ENCODE data around the gene MCM7. TPM values are rescaled to one million over a fixed set of nuclear protein-coding genes. Genes with fewer than 3 reads are reported as not detected.
A peak's percentile ranks its signal among the peaks of the same experiment; 100 is the strongest.

Gene MCM7
- polyA plus RNA-seq, 2 donors, result 46.4 to 66.8 TPM

DNA sequence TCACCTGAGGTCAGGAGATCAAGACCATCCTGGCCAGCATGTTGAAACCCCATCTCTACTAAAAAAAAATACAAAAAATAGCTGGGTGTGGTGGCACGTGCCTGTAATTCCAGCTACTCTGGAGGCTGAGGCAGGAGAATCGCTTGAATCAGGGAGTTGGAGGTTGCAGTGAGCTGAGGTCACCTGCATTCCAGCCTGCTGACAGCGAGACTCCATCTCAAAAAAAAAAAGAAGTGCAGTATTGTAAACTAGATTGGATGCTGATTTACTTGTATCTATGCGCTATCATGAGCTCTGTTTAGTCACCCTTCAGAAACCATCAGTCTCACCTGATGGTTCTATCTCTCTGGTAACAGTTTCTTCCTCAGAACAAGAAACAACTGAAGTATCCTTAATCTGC lies 37.8 kb downstream of the MCM7 start:
- Histone ChIP-seq H3K27ac (ENCODE audit: low read depth in 2 of 2, low read length in 1 of 2) (no peak overlapping the region), H3K36me3 (ENCODE audit: control insufficient read depth in 2 of 2, insufficient read depth in 2 of 2, low read length in 1 of 2) (peaks cover 9 to 12% of the 10 kb centered on the region in 2 donors), H3K27me3 (ENCODE audit: control insufficient read depth in 1 of 2, insufficient read depth in 2 of 2, low read length in 2 of 2) (no peaks in the 10 kb centered on the region), H3K4me3 (ENCODE audit: low read depth in 1 of 2, low read length in 2 of 2) (no peak overlapping the region), H3K4me1 (ENCODE audit: control insufficient read depth in 2 of 2, insufficient read depth in 2 of 2, low read length in 1 of 2) (no peaks in the 10 kb centered on the region), H3K9me3 (ENCODE audit: control insufficient read depth in 2 of 2, insufficient read depth in 1 of 2, low read depth in 1 of 2, low read length in 1 of 2) (no peaks in the 10 kb centered on the region)
- 92 to 98% methylated on average over 4 of the region's 4 CpGs for WGBS, 2 donors

GRCh38 chr7:100061518-100062193 lies 39.5 kb downstream of the MCM7 start:
- H3K27ac ChIP-seq (ENCODE audit: low read depth in 2 of 2, low read length in 1 of 2), result no peak overlapping the region
- no peak overlapping the region for H3K4me3 ChIP-seq (ENCODE audit: low read depth in 1 of 2, low read length in 2 of 2)
- no peaks in the 10 kb centered on the region for H3K27me3 ChIP-seq (ENCODE audit: control insufficient read depth in 1 of 2, insufficient read depth in 2 of 2, low read length in 2 of 2)
- H3K36me3 ChIP-seq (ENCODE audit: control insufficient read depth in 2 of 2, insufficient read depth in 2 of 2, low read length in 1 of 2), result peaks cover 16 to 21% of the 10 kb centered on the region in 2 donors
- H3K4me1 ChIP-seq (ENCODE audit: control insufficient read depth in 2 of 2, insufficient read depth in 2 of 2, low read length in 1 of 2), result peaks cover 0 to 2% of the 10 kb centered on the region in 2 donors
- H3K9me3 ChIP-seq (ENCODE audit: control insufficient read depth in 2 of 2, insufficient read depth in 1 of 2, low read depth in 1 of 2, low read length in 1 of 2), result no peaks in the 10 kb centered on the region
- 93 to 94% methylated on average over 11 of the region's 11 CpGs for WGBS, 2 donors

DNA sequence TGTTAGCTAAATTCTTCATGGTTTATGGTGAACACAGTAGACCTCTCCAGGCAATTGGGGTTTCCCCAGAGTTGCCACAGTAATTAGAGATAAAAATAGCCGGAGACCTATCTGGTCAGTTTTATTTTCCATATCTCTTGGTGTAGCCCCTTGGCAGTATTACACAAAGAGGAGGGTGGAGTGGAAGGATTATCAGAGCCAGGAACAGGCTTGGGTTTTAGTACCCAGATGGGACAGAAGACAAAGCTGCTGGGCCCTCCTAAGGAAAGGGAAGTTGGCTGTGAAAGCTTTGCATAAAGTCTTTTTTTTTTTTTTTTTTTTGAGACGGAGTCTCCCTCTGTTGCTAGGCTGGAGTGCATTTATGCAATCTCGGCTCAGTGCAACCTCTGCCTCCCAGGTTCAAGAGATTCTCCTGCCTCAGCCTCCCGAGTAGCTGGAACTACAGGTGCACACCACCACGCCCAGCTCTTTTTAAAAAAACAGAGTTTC lies 41.9 kb downstream of the MCM7 start:
- H3K27me3 ChIP-seq (ENCODE audit: control insufficient read depth in 1 of 2, insufficient read depth in 2 of 2, low read length in 2 of 2), result no peaks in the 10 kb centered on the region
- H3K36me3 ChIP-seq (ENCODE audit: control insufficient read depth in 2 of 2, insufficient read depth in 2 of 2, low read length in 1 of 2), result peaks cover 13 to 17% of the 10 kb centered on the region in 2 donors
- H3K4me3 ChIP-seq (ENCODE audit: low read depth in 1 of 2, low read length in 2 of 2), result no peak overlapping the region
- WGBS, 2 donors, result 90 to 93% methylated on average over 5 of the region's 5 CpGs
- H3K27ac ChIP-seq (ENCODE audit: low read depth in 2 of 2, low read length in 1 of 2), result no peak overlapping the region
- H3K4me1 ChIP-seq (ENCODE audit: control insufficient read depth in 2 of 2, insufficient read depth in 2 of 2, low read length in 1 of 2), result peaks cover 0 to 2% of the 10 kb centered on the region in 2 donors
- H3K9me3 ChIP-seq (ENCODE audit: control insufficient read depth in 2 of 2, insufficient read depth in 1 of 2, low read depth in 1 of 2, low read length in 1 of 2), result no peaks in the 10 kb centered on the region

DNA sequence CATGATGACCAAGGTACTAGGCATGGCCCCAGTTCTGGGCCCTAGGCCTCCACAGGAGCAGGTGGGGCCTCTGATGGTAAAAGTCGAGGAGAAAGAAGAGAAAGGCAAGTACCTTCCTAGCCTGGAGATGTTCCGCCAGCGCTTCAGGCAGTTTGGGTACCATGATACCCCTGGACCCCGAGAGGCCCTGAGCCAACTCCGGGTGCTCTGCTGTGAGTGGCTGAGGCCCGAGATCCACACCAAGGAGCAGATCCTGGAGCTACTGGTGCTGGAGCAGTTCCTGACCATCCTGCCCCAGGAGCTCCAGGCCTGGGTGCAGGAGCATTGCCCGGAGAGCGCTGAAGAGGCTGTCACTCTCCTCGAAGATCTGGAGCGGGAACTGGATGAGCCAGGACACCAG lies 44.2 kb downstream of the MCM7 start:
- 93 to 95% methylated on average over 10 of the region's 10 CpGs for WGBS, 2 donors
- Histone ChIP-seq H3K4me1 (ENCODE audit: control insufficient read depth in 2 of 2, insufficient read depth in 2 of 2, low read length in 1 of 2) (peaks cover 0 to 2% of the 10 kb centered on the region in 2 donors), H3K27ac (ENCODE audit: low read depth in 2 of 2, low read length in 1 of 2) (no peak overlapping the region), H3K36me3 (ENCODE audit: control insufficient read depth in 2 of 2, insufficient read depth in 2 of 2, low read length in 1 of 2) (peaks cover 8 to 13% of the 10 kb centered on the region in 2 donors), H3K27me3 (ENCODE audit: control insufficient read depth in 1 of 2, insufficient read depth in 2 of 2, low read length in 2 of 2) (no peaks in the 10 kb centered on the region), H3K9me3 (ENCODE audit: control insufficient read depth in 2 of 2, insufficient read depth in 1 of 2, low read depth in 1 of 2, low read length in 1 of 2) (no peaks in the 10 kb centered on the region), H3K4me3 (ENCODE audit: low read depth in 1 of 2, low read length in 2 of 2) (no peak overlapping the region)

DNA sequence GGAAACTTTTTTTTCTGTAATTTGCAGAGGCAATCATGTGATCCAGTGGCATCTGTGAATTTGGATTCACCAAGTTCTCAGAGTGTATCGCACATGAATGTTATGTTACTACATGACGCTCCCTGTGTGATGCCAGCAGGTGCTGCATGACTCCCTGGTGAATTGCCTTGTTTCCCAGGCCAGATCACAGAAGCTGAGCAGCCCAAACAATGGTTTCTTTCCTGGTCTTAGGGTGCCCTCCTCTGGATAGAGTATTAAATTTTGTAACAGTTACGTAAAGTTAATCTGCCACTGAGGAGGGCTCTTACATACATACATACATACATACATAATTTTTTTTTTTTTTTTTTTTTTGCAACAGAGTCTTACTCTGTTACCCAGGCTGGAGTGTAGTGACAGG lies 48.0 kb downstream of the MCM7 start:
- Histone ChIP-seq H3K27me3 (ENCODE audit: control insufficient read depth in 1 of 2, insufficient read depth in 2 of 2, low read length in 2 of 2) (no peaks in the 10 kb centered on the region), H3K27ac (ENCODE audit: low read depth in 2 of 2, low read length in 1 of 2) (no peak overlapping the region), H3K4me1 (ENCODE audit: control insufficient read depth in 2 of 2, insufficient read depth in 2 of 2, low read length in 1 of 2) (peaks cover 0 to 2% of the 10 kb centered on the region in 2 donors), H3K4me3 (ENCODE audit: low read depth in 1 of 2, low read length in 2 of 2) (no peak overlapping the region), H3K9me3 (ENCODE audit: control insufficient read depth in 2 of 2, insufficient read depth in 1 of 2, low read depth in 1 of 2, low read length in 1 of 2) (no peaks in the 10 kb centered on the region), H3K36me3 (ENCODE audit: control insufficient read depth in 2 of 2, insufficient read depth in 2 of 2, low read length in 1 of 2) (peaks cover 6 to 7% of the 10 kb centered on the region in 2 donors)
- WGBS, 2 donors, result 30 to 42% methylated on average over 3 of the region's 3 CpGs

DNA sequence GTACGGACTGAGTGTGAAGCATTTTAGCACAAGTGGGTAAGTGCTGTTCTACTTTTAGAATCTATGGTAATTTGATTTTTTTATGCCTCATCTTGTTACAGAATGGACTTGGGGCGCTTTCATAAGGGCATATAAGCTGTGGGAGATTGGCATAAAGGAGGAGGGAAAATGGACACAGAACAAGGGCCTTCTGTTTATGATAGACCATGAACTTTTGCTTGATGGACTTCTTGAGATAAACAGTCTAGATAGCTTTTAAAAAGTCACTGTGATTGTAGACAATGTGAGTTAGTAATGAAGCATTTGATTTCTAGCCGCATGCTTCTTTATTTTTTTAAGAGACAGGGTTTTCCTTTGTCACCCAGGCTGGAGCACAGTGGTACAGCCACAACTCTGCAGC lies 49.6 kb downstream of the MCM7 start:
- H3K36me3 ChIP-seq (ENCODE audit: control insufficient read depth in 2 of 2, insufficient read depth in 2 of 2, low read length in 1 of 2), result no peaks in the 10 kb centered on the region
- 68 to 86% methylated on average over 3 of the region's 3 CpGs for WGBS, 2 donors
- no peak overlapping the region for H3K27ac ChIP-seq (ENCODE audit: low read depth in 2 of 2, low read length in 1 of 2)
- no peaks in the 10 kb centered on the region for H3K27me3 ChIP-seq (ENCODE audit: control insufficient read depth in 1 of 2, insufficient read depth in 2 of 2, low read length in 2 of 2)
- no peaks in the 10 kb centered on the region for H3K4me1 ChIP-seq (ENCODE audit: control insufficient read depth in 2 of 2, insufficient read depth in 2 of 2, low read length in 1 of 2)
- H3K4me3 ChIP-seq (ENCODE audit: low read depth in 1 of 2, low read length in 2 of 2), result no peak overlapping the region
- H3K9me3 ChIP-seq (ENCODE audit: control insufficient read depth in 2 of 2, insufficient read depth in 1 of 2, low read depth in 1 of 2, low read length in 1 of 2), result no peaks in the 10 kb centered on the region

GRCh38 chr7:100049441-100050291 lies 51.5 kb downstream of the MCM7 start, which contains the start of gene ZSCAN21:
Gene ZSCAN21, plus strand, starts transcription at chr7:100049774. Its CDS starts 7,233 bp downstream, at chr7:100057007.
- Histone ChIP-seq H3K4me3 (ENCODE audit: low read depth in 1 of 2, low read length in 2 of 2) (peak within 1 kb of the TSS; percentile 58 to 86), H3K9me3 (ENCODE audit: control insufficient read depth in 2 of 2, insufficient read depth in 1 of 2, low read depth in 1 of 2, low read length in 1 of 2) (no peaks in the 10 kb centered on the region), H3K27me3 (ENCODE audit: control insufficient read depth in 1 of 2, insufficient read depth in 2 of 2, low read length in 2 of 2) (no peaks in the 10 kb centered on the region), H3K27ac (ENCODE audit: low read depth in 2 of 2, low read length in 1 of 2) (peak within 1 kb of the TSS; percentile 92 to 99), H3K36me3 (ENCODE audit: control insufficient read depth in 2 of 2, insufficient read depth in 2 of 2, low read length in 1 of 2) (no peaks in the 10 kb centered on the region), H3K4me1 (ENCODE audit: control insufficient read depth in 2 of 2, insufficient read depth in 2 of 2, low read length in 1 of 2) (no peaks in the 10 kb centered on the region)
- 1% methylated on average over 46 to 47 of the region's 47 CpGs for WGBS, 2 donors

- WGBS, 2 donors, result 71 to 82% methylated on average over 4 of the region's 4 CpGs
- H3K27me3 ChIP-seq (ENCODE audit: control insufficient read depth in 1 of 2, insufficient read depth in 2 of 2, low read length in 2 of 2), result no peaks in the 10 kb centered on the region
- H3K4me1 ChIP-seq (ENCODE audit: control insufficient read depth in 2 of 2, insufficient read depth in 2 of 2, low read length in 1 of 2), result no peaks in the 10 kb centered on the region
- no peaks in the 10 kb centered on the region for H3K36me3 ChIP-seq (ENCODE audit: control insufficient read depth in 2 of 2, insufficient read depth in 2 of 2, low read length in 1 of 2)
- H3K4me3 ChIP-seq (ENCODE audit: low read depth in 1 of 2, low read length in 2 of 2), result no peak overlapping the region
- H3K27ac ChIP-seq (ENCODE audit: low read depth in 2 of 2, low read length in 1 of 2), result no peak overlapping the region
- no peaks in the 10 kb centered on the region for H3K9me3 ChIP-seq (ENCODE audit: control insufficient read depth in 2 of 2, insufficient read depth in 1 of 2, low read depth in 1 of 2, low read length in 1 of 2)
These were observed 52.5 kb downstream of the MCM7 start for GRCh38 chr7:100048680-100049079.

- Histone ChIP-seq H3K4me1 (ENCODE audit: control insufficient read depth in 2 of 2, insufficient read depth in 2 of 2, low read length in 1 of 2) (no peaks in the 10 kb centered on the region), H3K27me3 (ENCODE audit: control insufficient read depth in 1 of 2, insufficient read depth in 2 of 2, low read length in 2 of 2) (no peaks in the 10 kb centered on the region), H3K27ac (ENCODE audit: low read depth in 2 of 2, low read length in 1 of 2) (no peak overlapping the region), H3K4me3 (ENCODE audit: low read depth in 1 of 2, low read length in 2 of 2) (no peak overlapping the region), H3K36me3 (ENCODE audit: control insufficient read depth in 2 of 2, insufficient read depth in 2 of 2, low read length in 1 of 2) (no peaks in the 10 kb centered on the region), H3K9me3 (ENCODE audit: control insufficient read depth in 2 of 2, insufficient read depth in 1 of 2, low read depth in 1 of 2, low read length in 1 of 2) (no peaks in the 10 kb centered on the region)
- WGBS, 2 donors, result 31 to 33% methylated on average over 6 of the region's 6 CpGs
These were observed 56.5 kb downstream of the MCM7 start for GRCh38 chr7:100044718-100045117.
